ENCODE results near the gene GJB2. TPM values are rescaled to one million over a fixed set of nuclear protein-coding genes. Genes with fewer than 3 reads are reported as not detected.

The GJB2 gene
- total RNA-seq, 1 donor from 2014 or later, result not detected

GRCh38 chr13:20142023-20142926 is 50.5 kb downstream of the GJB2 start:
- no peak for DNase-seq (ENCODE audit: low read depth, low spot score)

- DNase-seq (ENCODE audit: low read depth, low spot score), result no peak
Observed at GRCh38 chr13:20141238-20142022, 51.3 kb downstream of the GJB2 start.

GRCh38 chr13:20140487-20140886 is 52.3 kb downstream of the GJB2 start:
- no peak for DNase-seq (ENCODE audit: low read depth, low spot score)

DNA sequence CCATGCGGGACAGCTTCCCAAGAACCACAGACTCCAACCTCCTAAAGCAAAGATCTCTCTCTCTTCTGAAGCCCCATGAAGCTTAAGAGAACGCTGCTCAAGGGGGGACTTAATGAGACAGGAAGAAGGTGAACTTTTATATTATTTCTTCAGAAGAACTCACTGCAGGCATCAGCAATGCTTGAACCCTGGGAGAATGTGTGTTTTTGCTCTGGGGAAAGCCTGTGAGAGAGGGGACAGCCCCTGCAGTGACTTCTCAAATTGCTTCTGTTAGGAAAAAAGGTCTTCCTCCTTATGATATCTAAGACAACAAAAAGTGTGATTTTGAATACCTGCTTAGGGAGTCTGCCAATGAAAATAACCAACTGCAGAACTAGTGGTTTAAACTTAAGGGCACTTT is 54.9 kb downstream of the GJB2 start:
- DNase-seq (ENCODE audit: low read depth, low spot score), result no peak

Other genes starting within 250 kb of the GJB2 start
- 49.8 and 53.2 TPM in 2 replicates for gene ZMYM2, start 234.2 kb downstream of the GJB2 start, total RNA-seq
- under 0.01 TPM in 2 replicates for gene GJA3, start 31.9 kb downstream of the GJB2 start, total RNA-seq
- not detected in 2 replicates for gene GJB6, start 39.4 kb upstream of the GJB2 start, total RNA-seq